HG03139 (cell line): ENCODE data around the gene CEP112.
"Not testable (repeated sequence)": the region's sequence is repeated elsewhere in the genome, so short reads cannot be mapped to it uniquely, and the experiment has no call there.

Experiments
- ATAC-seq: cut with Tn5 transposase; IDR thresholded peaks from one replicate; pipeline ENCODE4 v1.9.1; 2021; ENCODE audit not compliant: unreplicated experiment

CEP112 gene

DNA sequence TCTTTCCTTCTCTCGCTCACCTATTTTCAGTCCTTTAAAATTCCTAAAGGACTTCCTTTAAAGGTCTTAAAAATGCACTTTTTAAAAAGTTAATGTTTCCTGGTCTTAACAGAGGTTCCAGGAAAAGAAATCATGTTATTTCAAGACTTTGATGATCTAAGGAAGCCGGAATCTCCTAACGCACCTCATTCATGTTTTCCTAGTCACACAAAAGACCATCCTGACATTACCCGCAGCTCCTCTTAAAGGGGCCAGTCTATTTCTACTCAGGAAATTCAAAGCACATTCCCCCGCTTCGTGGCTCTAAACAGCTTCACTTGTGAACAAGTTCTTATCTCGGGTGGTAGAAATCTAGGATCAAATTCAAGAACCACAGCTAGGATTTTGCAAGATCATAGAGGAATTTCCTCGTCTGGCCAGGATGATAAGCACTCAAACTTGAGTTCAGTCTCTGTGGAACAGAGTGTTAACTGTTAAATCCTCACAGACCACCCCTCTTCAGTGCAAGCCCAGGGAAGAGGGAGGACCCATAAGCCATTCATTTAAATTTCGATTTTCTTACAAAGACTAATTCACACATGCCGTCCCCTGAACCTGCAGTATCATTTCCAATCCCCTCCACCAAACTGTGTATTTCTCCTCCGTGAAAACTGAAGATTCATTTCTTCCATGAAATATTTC, 493.4 kb downstream of the CEP112 start:
- ATAC-seq, result no peak

DNA sequence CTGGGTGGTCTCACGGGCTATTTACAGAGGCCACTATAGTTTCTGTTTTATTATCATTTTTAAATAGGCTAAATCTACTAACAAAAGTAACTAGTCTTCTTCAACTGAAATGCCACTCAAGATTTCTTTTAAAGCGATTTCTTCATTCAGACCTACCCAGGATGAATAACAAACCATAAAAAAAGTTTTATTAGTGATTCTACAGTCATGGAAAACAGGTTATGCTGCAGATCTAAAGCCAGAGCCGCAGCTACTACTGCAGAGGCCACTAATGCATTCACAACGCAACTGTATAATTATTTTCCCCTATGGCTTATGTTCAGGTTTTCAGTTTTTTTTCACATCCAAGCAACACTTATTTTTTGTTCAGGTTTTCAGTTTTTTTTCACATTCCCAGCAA, 494.3 kb downstream of the CEP112 start:
- no peak for ATAC-seq

- ATAC-seq, result no peak
These were observed 495.1 kb downstream of the CEP112 start for GRCh38 chr17:65696739-65697394.

DNA sequence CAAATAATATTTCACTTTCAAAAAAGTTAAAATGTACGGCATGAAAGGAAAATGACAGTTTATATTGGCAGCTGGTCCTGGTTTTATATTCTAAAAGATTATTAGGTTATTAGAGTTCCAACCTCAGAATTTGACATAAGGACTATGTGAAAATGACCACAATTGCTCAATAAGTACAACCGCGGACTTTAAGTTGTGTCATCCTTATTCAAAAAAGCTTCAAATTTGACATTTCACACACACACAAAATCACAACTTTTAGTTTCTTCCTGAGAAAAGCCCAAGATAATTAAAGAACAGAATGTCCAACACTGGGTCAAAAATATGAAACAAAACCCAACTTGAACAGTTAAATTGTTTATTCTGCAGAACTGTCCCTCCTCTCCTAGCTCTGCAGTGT, 497.3 kb downstream of the CEP112 start:
- ATAC-seq, result no peak

- ATAC-seq, result no peak
These were observed 501.2 kb downstream of the CEP112 start for GRCh38 chr17:65690626-65691310.

GRCh38 chr17:65688307-65688706, 503.6 kb downstream of the CEP112 start:
- ATAC-seq, result no peak

DNA sequence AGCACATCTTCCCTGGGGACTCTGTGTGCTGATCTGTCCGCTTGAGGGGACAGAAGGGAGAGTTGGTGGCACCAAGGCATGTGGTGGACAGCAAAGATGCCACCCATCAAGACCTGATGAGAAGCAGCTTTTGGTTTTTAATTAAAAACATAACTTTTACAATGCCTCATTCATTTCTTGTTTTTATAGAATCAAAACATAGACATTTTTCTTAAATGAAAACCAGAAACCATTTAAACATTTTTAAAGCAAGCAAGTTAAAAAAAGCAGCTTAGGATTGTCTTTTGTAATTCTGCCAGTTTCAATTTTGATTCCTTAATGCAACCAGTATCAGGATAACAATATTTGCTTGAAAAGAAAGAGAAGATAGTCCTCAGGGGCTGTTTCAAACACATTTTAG, 506.8 kb downstream of the CEP112 start:
- ATAC-seq, result no peak

- ATAC-seq, result no peak
These were observed 507.3 kb downstream of the CEP112 start for GRCh38 chr17:65684631-65685030.

DNA sequence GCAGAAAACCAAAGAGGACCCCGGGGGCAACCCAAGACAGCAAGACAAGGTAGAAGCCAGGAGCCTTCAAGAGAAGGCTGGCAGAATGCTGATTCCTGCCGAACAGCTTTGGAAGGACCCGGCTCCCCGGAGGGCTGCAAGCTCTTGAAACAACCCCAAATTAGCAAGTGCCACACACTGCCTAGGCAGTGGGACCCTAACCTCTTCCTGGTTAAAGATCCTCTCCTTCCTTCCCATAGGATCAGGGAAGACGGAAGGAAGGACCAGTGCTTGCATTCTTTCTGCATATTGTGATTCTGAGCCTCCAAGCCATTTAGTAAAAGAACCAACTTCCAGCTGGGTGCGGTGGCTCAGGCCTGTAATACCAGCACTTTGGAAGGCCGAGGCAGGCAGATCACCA, 508.5 kb downstream of the CEP112 start:
- no peak for ATAC-seq

GRCh38 chr17:65681763-65682162, 510.2 kb downstream of the CEP112 start:
- ATAC-seq, result not testable (repeated sequence)

GRCh38 chr17:65679165-65679845, 512.6 kb downstream of the CEP112 start:
- no peak for ATAC-seq

DNA sequence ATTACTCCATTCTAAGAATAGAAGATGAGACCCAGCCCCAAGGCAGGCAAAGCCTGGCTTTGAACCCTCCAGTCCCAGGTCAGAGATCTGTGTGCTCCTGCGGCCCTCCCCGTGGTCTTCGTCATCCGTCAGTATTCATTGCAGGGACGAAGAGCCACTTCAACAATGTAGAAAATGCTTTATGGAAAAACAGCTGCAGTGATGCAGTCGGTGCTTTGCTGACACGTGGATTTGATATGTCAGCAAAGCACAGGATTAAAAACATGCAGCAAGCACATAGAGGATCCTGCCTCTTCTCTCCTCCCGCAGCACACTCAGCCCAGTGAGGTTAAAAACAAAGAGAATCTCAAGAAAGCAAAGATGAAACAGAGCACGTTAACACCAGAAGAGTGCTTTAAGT, 513.4 kb downstream of the CEP112 start:
- ATAC-seq, result no peak

- ATAC-seq, result no peak
These were observed 514.0 kb downstream of the CEP112 start for GRCh38 chr17:65677932-65678331.

DNA sequence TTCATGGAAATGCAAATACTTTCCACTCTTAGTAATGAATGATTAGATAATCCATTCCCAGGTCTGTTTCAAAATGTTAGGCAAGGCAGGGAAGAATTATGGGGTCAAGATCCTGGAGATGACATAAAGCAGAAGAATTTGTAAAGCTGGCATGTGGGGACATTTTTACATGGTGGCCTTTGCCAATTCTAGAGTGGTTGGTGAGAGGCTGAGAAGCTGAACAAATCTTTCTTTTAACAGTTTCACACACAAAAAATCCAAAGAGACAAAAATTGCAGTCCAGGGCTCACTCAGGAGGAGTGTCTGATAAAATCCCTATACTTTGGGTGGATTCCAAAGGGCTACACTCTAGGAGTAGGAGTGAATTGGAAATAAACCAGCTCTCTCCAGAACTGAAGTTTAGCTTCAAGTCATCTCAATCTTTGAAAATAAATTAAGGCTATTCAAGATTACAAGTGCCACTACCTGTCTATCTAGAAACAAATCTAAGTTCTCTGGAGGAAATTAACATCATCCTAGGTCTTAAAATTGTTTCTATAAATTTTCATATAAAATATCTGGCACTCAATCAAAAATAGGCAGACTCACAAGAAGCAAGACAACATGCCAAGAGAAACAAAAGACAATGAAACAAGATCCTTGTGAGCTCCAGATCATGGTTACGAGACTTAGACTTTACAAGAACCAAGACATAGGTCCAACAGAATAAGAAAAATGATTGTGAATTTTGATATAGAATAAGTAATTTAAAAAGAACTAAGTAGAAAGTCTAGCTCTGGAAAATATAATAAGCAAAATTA, 517.5 kb downstream of the CEP112 start:
- no peak for ATAC-seq

DNA sequence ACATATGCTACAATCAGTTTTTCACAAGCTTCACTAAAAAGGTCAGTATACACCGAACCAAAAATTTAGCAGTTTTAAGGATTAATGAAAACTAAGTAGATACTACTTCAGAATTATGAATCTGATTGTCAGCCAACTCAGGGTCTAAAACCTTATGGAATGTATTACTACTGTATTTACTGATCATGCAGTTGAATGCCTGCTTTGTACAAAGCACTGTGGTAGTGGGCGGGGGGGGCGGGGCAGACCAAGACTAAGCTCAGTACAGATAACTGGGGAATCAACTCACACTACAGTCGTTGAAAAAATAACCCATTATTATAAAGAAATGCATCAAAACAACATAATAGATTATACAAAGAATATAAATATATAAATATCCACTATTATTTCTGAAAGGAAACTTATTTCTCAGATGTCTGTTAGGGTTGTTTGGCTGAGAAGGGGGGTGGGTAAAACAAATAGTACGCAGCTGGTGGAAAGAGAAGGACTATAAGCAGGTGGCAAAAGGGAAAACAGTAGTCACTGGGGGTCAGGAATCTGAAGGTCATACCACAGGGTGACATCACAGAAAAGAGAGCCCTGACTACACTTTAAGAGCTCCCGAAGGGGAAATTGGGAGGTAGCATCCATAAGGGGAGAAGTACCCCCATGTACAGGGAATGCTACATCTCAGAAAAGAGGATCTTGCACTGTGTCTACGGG, 521.1 kb downstream of the CEP112 start:
- no peak for ATAC-seq

DNA sequence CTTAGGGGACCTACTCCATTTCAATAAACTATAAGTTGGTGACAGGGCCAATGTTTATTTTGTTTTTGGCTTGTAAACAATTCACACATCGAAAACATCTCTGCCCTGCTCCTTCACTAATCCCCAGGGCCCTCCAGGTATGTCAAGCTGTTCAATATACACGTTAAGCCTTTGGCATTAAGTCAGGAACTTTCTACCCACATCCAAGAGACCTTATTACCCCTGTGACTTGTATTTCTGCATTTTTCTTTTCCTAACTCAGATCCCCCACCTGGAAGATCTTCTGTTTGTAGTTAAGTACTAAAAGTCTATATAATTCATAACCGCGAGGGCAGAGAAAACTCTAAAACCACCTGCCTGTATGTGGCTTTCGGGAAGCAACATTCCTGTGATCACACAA, 523.7 kb downstream of the CEP112 start:
- no peak for ATAC-seq

DNA sequence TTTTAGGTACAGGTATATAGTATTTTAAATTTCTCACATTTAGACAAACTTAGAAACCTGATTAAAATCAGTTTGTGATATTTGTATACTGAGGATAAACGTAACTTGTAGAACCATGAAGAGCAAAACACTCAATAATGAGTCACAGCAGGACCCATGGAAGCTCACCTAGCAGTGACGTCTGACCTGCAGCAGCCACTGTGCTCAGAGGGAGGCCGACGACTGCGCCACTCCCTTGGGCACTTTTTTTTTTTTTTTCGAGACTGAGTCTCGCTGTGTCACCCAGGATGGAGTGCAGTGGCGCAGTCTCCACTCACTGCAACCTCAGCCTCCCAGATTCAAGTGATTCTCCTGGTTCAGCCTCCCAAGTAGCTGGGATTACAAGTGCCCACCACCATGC, 524.3 kb downstream of the CEP112 start:
- ATAC-seq, result no peak

- ATAC-seq, result no peak
These were observed 525.0 kb downstream of the CEP112 start for GRCh38 chr17:65666876-65667321.

- ATAC-seq, result no peak
These were observed 526.0 kb downstream of the CEP112 start for GRCh38 chr17:65665966-65666365.

GRCh38 chr17:65664696-65665095, 527.2 kb downstream of the CEP112 start:
- ATAC-seq, result no peak
